IMR-90 (cell line): ENCODE measurements around the gene RAB1B. TPM values are rescaled to one million over a fixed set of nuclear protein-coding genes. Genes with fewer than 3 reads are reported as not detected.

Experiments
- ATAC-seq: fragments of 200-7000 bp; cut with Tn5 transposase; 2 replicates; pipeline ENCODE4 v1.9.1; 2020; ENCODE audit warnings: low read depth, mild to moderate bottlenecking, moderate library complexity
- BruUV-seq: library from RNA; stranded (reverse); fragments of 400-500 nt; replicated peaks from 2 replicates; lab custom pipeline; 2021; lab: Mats Ljungman, UMichigan
- CTCF ChIA-PET: fragments of 300-600 bp; formaldehyde crosslinking; extraction: SDS; loops from one replicate; lab custom pipeline; 2021; ENCODE audit warnings: antibody characterized with exemption; lab: Yijun Ruan, JAX
- POLR2A ChIA-PET: fragments of 300-600 bp; sonication (Branson Sonifier 250); formaldehyde crosslinking; loops from one replicate; lab custom pipeline; 2022; ENCODE audit warnings: antibody characterized with exemption; ENCODE audit not compliant: unreplicated experiment; lab: Charles Lee
- DNase-seq: peaks from one replicate; pipeline ENCODE4 v3.0.0; 2013
- H2AFZ ChIP-seq: replicated peaks from 2 replicates; pipeline ENCODE3; 2013; ENCODE audit warnings: low read length, mild to moderate bottlenecking; ENCODE audit not compliant: poor library complexity
- H2AK5ac ChIP-seq: 2 replicates; pipeline ENCODE4 v1.6.1; 2013; ENCODE audit warnings: low read depth, low read length, inconsistent platforms
- H2AK9ac ChIP-seq: replicated peaks from 2 replicates; pipeline ENCODE3; 2013; ENCODE audit warnings: mild to moderate bottlenecking, low read depth, low read length, moderate library complexity; ENCODE audit not compliant: poor library complexity
- H2BK120ac ChIP-seq: 2 replicates; pipeline ENCODE4 v1.6.1; 2013; ENCODE audit warnings: low read depth, low read length, inconsistent platforms
- H2BK15ac ChIP-seq: 3 replicates; pipeline ENCODE4 v1.6.1; 2013; ENCODE audit warnings: low read depth, low read length, inconsistent platforms
- H2BK20ac ChIP-seq: 2 replicates; pipeline ENCODE4 v1.6.1; 2013; ENCODE audit warnings: low read depth, mild to moderate bottlenecking, inconsistent platforms, low read length, moderate library complexity
- H2BK5ac ChIP-seq: 2 replicates; pipeline ENCODE4 v1.6.1; 2013; ENCODE audit warnings: mild to moderate bottlenecking, low read depth, low read length, inconsistent platforms; ENCODE audit not compliant: poor library complexity, severe bottlenecking
- H3K14ac ChIP-seq: replicated peaks from 2 replicates; pipeline ENCODE4 v1.6.1; 2013; ENCODE audit warnings: low read depth, low read length, inconsistent platforms
- H3K18ac ChIP-seq: 2 replicates; pipeline ENCODE4 v1.6.1; 2013; ENCODE audit warnings: low read depth, low read length, control low read depth
- H3K23ac ChIP-seq: 2 replicates; pipeline ENCODE4 v1.6.1; 2013; ENCODE audit warnings: low read depth, low read length, inconsistent platforms
- H3K27ac ChIP-seq: 2 replicates; pipeline ENCODE4 v1.5.1; 2013; ENCODE audit warnings: mild to moderate bottlenecking, control low read depth, low read length; ENCODE audit not compliant: insufficient read depth
- H3K27me3 ChIP-seq: 2 replicates; pipeline ENCODE4 v1.6.1; 2013; ENCODE audit warnings: low read length; ENCODE audit not compliant: control insufficient read depth, insufficient read depth
- H3K36me3 ChIP-seq: 2 replicates; pipeline ENCODE4 v1.6.1; 2013; ENCODE audit warnings: low read length, mixed read lengths; ENCODE audit not compliant: control insufficient read depth, insufficient read depth
- H3K4ac ChIP-seq: 2 replicates; pipeline ENCODE4 v1.6.1; 2013; ENCODE audit warnings: low read depth, low read length, inconsistent platforms
- H3K4me1 ChIP-seq: 2 replicates; pipeline ENCODE4 v1.6.1; 2013; ENCODE audit warnings: low read length, mixed read lengths; ENCODE audit not compliant: control insufficient read depth, insufficient read depth
- H3K4me2 ChIP-seq: 2 replicates; pipeline ENCODE4 v1.6.1; 2013; ENCODE audit warnings: low read depth, mild to moderate bottlenecking, control low read depth, low read length, moderate library complexity
- H3K4me3 ChIP-seq: 2 replicates; pipeline ENCODE4 v1.5.1; 2013; ENCODE audit warnings: low read depth, mild to moderate bottlenecking, control low read depth, low read length, moderate library complexity; ENCODE audit not compliant: insufficient read depth
- H3K56ac ChIP-seq: 2 replicates; pipeline ENCODE4 v1.6.1; 2013; ENCODE audit warnings: low read length, inconsistent platforms; ENCODE audit not compliant: insufficient read depth; ENCODE audit errors: extremely low read depth
- H3K79me1 ChIP-seq, 2 experiments: 2 replicates each; pipeline ENCODE4 v1.6.1; 2013; ENCODE audit warnings: low read length in 2 of 2, inconsistent platforms in 1 of 2, low read depth in 1 of 2
- H3K9ac ChIP-seq: 2 replicates; pipeline ENCODE4 v1.6.1; 2013; ENCODE audit warnings: low read depth, low read length, control low read depth
- H3K9me1 ChIP-seq: 2 replicates; pipeline ENCODE4 v1.6.1; 2013; ENCODE audit warnings: low read length, inconsistent platforms; ENCODE audit not compliant: insufficient read depth
- H3K9me3 ChIP-seq: 2 replicates; pipeline ENCODE4 v1.6.1; 2013; ENCODE audit warnings: low read length; ENCODE audit not compliant: control insufficient read depth, insufficient read depth
- H4K20me1 ChIP-seq: 2 replicates; pipeline ENCODE4 v1.6.1; 2013; ENCODE audit warnings: low read length, inconsistent platforms; ENCODE audit not compliant: insufficient read depth
- H4K5ac ChIP-seq: 2 replicates; pipeline ENCODE4 v1.6.1; 2013; ENCODE audit warnings: mild to moderate bottlenecking, low read depth, low read length, control low read depth
- H4K8ac ChIP-seq, 2 experiments: 2 replicates each; pipeline ENCODE4 v1.6.1; 2013; ENCODE audit warnings: low read depth in 2 of 2, low read length in 2 of 2, control low read depth in 1 of 2, inconsistent platforms in 1 of 2
- H4K91ac ChIP-seq: 2 replicates; pipeline ENCODE4 v1.6.1; 2013; ENCODE audit warnings: low read depth, low read length, inconsistent platforms; ENCODE audit not compliant: insufficient read depth
- BHLHE40 ChIP-seq: fragments of 150-350 bp; IDR thresholded peaks from 2 replicates; pipeline ENCODE4 v1.6.1; 2016; ENCODE audit warnings: mild to moderate bottlenecking, low read depth, low read length
- MAFK ChIP-seq: IDR thresholded peaks from 2 replicates; pipeline ENCODE4 v1.6.1; 2012; ENCODE audit warnings: low read depth, low read length, improper control_type of control experiment
- NFE2L2 ChIP-seq: fragments of 150-350 bp; IDR thresholded peaks from 2 replicates; pipeline ENCODE4 v1.6.1; 2016; ENCODE audit warnings: low read depth, mild to moderate bottlenecking, low read length
- POLR2A ChIP-seq: IDR thresholded peaks from 2 replicates; pipeline ENCODE4 v1.6.1; 2012; ENCODE audit warnings: mild to moderate bottlenecking, low read depth, low read length
- RAD21 ChIP-seq: IDR thresholded peaks from 2 replicates; pipeline ENCODE4 v1.6.1; 2012; ENCODE audit warnings: low read length, improper control_type of control experiment
- SMC3 ChIP-seq: fragments of 150-350 bp; IDR thresholded peaks from 2 replicates; pipeline ENCODE4 v1.6.1; 2016; ENCODE audit warnings: low read depth, mild to moderate bottlenecking, antibody characterized with exemption, low read length, moderate library complexity
- WGBS, 2 experiments: methylation state at CpG; one replicate each; pipeline versions ENCODE4 v1.1.5 to v1.1.7; 2013; ENCODE audit warnings: missing lambda C conversion rate in 2 of 2; ENCODE audit not compliant: insufficient read length in 1 of 2; ENCODE audit errors: extremely low coverage in 2 of 2; 5-methylcytosine and 5-hydroxymethylcytosine counted together
- dilution Hi-C: fragments of 300-500 bp; cut with HindIII; formaldehyde crosslinking; loops from one replicate; pipeline ENCODE4 v1.14.3; 2018; ENCODE audit warnings: low sequenced_read_pairs; ENCODE audit not compliant: unreplicated experiment
- in situ Hi-C: fragments of 300-500 bp; cut with MboI; formaldehyde crosslinking; loops from 3 replicates; pipeline ENCODE4 v1.14.3; 2019; ENCODE audit warnings: low sequenced_read_pairs, inconsistent platforms, mixed read lengths
- intact Hi-C: fragments of 100-400 bp; cut with micrococcal nuclease; formaldehyde crosslinking; loops from 2 replicates; pipeline ENCODE4 v1.10.0; 2022
- polyA plus RNA-seq, 3 experiments: library from polyadenylated mRNA; depleted of rRNA; stranded (reverse); fragments of >200 nt; gene quantifications; 2 replicates each; pipeline ENCODE4 v1.2.3, GENCODE V29; 2012; ENCODE audit warnings: low replicate concordance in 1 of 3
- total RNA-seq: library from RNA; depleted of rRNA; stranded (reverse); fragments of >200 nt; gene quantifications from 2 replicates; pipeline ENCODE4 v1.2.3, GENCODE V29; 2012
- TF ChIP-seq, protein P1 (sequence below): fragments of 150-350 bp; IDR thresholded peaks from 2 replicates; pipeline ENCODE4 v1.6.1; 2017; ENCODE audit warnings: mild to moderate bottlenecking, antibody characterized with exemption, low read length, low read depth

RAB1B gene
- total and polyA plus RNA-seq, 2 of the 4 experiments (the other 2 are of a cell fraction) = 83.7 to 248 TPM

DNA sequence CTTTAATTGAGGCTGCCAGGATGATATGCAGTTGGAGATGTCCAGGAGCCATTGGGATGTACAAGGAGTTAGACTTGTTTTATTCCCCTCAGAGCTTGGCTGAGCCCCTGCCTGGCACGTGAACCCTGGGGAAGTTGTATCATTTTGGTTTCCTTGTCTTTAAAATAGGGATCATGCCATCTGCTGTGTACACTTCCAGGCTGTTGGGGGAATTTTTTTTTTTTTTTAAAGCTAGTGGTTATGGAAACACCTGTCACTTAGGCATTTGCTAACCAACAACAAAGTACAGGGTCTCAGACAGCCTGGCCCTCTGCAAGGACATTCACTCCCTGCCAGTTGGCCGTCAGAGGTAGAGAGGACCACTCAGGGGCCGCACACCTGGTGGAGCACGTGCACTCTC, 8.5 kb upstream of the RAB1B start:
- POLR2A ChIA-PET = interaction anchor here (0.6 kb wide), 1 partner anchor 907 kb away, joined by 5 read pairs; no protein-coding TSS in a partner anchor
- intact Hi-C loops = loop anchor here (2.0 kb wide), 2 partner anchors 37 to 189 kb away; partner anchors contain the start of gene PACS1

More for the DNA sequence above, 8.5 kb upstream of the RAB1B start:
- DNase-seq (no peak), ATAC-seq (no peak)
- Histone ChIP-seq H3K9me3 (no peaks in the 10 kb centered on the region), H4K91ac (no peak overlapping the region), H3K4me2 (no peak overlapping the region), H3K36me3 (peaks cover 47% of the 10 kb centered on the region), H3K4me1 (peaks cover 8% of the 10 kb centered on the region; the same call in 1 of the 2 replicates), H3K27me3 (no peaks in the 10 kb centered on the region), H2BK15ac (no peak overlapping the region), H2AK5ac (no peak overlapping the region), H4K20me1 (peaks cover 19% of the 10 kb centered on the region), H2AFZ (no peak overlapping the region), H2BK20ac (no peak overlapping the region), H3K4me3 (no peak overlapping the region), H3K9me1 (no peaks in the 10 kb centered on the region; the same call in 1 of the 2 replicates), H2BK120ac (no peak overlapping the region), H3K27ac (no peak overlapping the region), H4K5ac (no peak overlapping the region), H3K23ac (no peak overlapping the region), H3K14ac (no peak overlapping the region), H2BK5ac (no peak overlapping the region), H3K4ac (no peak overlapping the region), H2AK9ac (no peak overlapping the region), H4K8ac (no peak overlapping the region), H3K79me1 (peaks cover 28 to 53% of the 10 kb centered on the region in 2 experiments), H3K56ac (no peak overlapping the region), H3K9ac (no peak overlapping the region), H3K18ac (no peak overlapping the region)
- no CpG with 5 or more reads among the region's 4 CpGs for WGBS, 2 experiments
- dilution Hi-C loops = no loop called here
- CTCF ChIA-PET = interaction anchor here (0.8 kb wide), 2 partner anchors 38 to 52 kb away, joined by 3 read pairs; no protein-coding TSS in a partner anchor
- BruUV-seq = no TSS peak
- in situ Hi-C loops = no loop called here
- TF ChIP-seq RAD21 (no peak), MAFK (no peak), NFE2L2 (no peak), SMC3 (no peak), POLR2A (no peak), BHLHE40 (no peak)
- TF ChIP-seq, protein P1, sequence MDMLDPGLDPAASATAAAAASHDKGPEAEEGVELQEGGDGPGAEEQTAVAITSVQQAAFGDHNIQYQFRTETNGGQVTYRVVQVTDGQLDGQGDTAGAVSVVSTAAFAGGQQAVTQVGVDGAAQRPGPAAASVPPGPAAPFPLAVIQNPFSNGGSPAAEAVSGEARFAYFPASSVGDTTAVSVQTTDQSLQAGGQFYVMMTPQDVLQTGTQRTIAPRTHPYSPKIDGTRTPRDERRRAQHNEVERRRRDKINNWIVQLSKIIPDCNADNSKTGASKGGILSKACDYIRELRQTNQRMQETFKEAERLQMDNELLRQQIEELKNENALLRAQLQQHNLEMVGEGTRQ = no peak
